HG03571 (cell line): ENCODE data around the gene TNPO1.

Source experiments
- ATAC-seq: cut with Tn5 transposase; IDR thresholded peaks from one replicate; pipeline ENCODE4 v1.9.1; 2021; ENCODE audit not compliant: unreplicated experiment

The TNPO1 gene

GRCh38 chr5:72850113-72850512, 33.7 kb downstream of the TNPO1 start:
- ATAC-seq = no peak

- ATAC-seq = no peak
Observed at GRCh38 chr5:72852356-72852755, 35.9 kb downstream of the TNPO1 start.

GRCh38 chr5:72854419-72854818, 38.0 kb downstream of the TNPO1 start:
- ATAC-seq = no peak

GRCh38 chr5:72855821-72856220, 39.4 kb downstream of the TNPO1 start:
- no peak for ATAC-seq

GRCh38 chr5:72857396-72857795, 40.9 kb downstream of the TNPO1 start:
- ATAC-seq = no peak

GRCh38 chr5:72859127-72859526, 42.7 kb downstream of the TNPO1 start:
- ATAC-seq = no peak

- no peak for ATAC-seq
Observed at GRCh38 chr5:72860499-72860898, 44.0 kb downstream of the TNPO1 start.

- ATAC-seq = no peak
Observed at GRCh38 chr5:72871366-72872024, 55.0 kb downstream of the TNPO1 start.

- ATAC-seq = no peak
Observed at GRCh38 chr5:72878854-72879253, 62.4 kb downstream of the TNPO1 start.

- ATAC-seq = no peak
Observed at GRCh38 chr5:72882989-72883388, 66.5 kb downstream of the TNPO1 start.

GRCh38 chr5:72883850-72884249, 67.4 kb downstream of the TNPO1 start:
- no peak for ATAC-seq

GRCh38 chr5:72884892-72885291, 68.4 kb downstream of the TNPO1 start:
- no peak for ATAC-seq

- ATAC-seq = no peak
Observed at GRCh38 chr5:72885824-72886223, 69.4 kb downstream of the TNPO1 start.

- no peak for ATAC-seq
Observed at GRCh38 chr5:72888595-72888994, 72.1 kb downstream of the TNPO1 start.

GRCh38 chr5:72889324-72889723, 72.9 kb downstream of the TNPO1 start:
- no peak for ATAC-seq

GRCh38 chr5:72892846-72893245, 76.4 kb downstream of the TNPO1 start:
- no peak for ATAC-seq

- no peak for ATAC-seq
Observed at GRCh38 chr5:72895758-72896157, 79.3 kb downstream of the TNPO1 start.

- no peak for ATAC-seq
Observed at GRCh38 chr5:72906806-72907205, 90.3 kb downstream of the TNPO1 start.

GRCh38 chr5:72908664-72909063, 92.2 kb downstream of the TNPO1 start:
- ATAC-seq = no peak

- no peak for ATAC-seq
Observed at GRCh38 chr5:72917371-72917776, 100.9 kb downstream of the TNPO1 start.

- ATAC-seq = no peak
Observed at GRCh38 chr5:72920690-72921502, 104.4 kb downstream of the TNPO1 start.

- ATAC-seq = no peak
Observed at GRCh38 chr5:72921886-72922285, 105.4 kb downstream of the TNPO1 start.

GRCh38 chr5:72922422-72922821, 106.0 kb downstream of the TNPO1 start:
- no peak for ATAC-seq
